ENCODE results near the gene STX1B. TPM values are rescaled to one million over a fixed set of nuclear protein-coding genes. Genes with fewer than 3 reads are reported as not detected.

The STX1B gene
- total and polyA plus RNA-seq, 2 of the 8 experiments (the other 6 are each of a cell fraction or from before 2014, with no cell fraction given), result 8.9 to 20.2 TPM

DNA sequence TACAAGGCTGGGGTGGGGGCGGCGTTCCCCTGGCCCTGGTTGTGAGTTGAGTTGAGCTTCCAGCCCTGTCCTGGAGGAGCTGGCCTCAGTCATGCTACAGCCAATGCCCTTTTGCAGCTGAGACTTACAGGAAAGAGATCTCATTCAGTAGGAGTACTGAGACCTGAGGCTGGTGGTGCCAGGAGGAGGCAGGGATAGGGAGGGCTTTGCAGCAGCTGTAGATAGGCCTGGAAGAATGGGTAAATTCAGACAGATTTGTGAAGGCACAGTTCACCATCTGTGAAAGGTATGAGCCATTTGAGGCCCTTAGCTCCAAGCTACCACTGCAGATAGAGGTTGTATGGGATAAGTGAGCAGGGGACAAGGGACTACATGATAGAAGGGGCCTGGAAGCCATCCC is 28.6 kb upstream of the STX1B start:
- Histone ChIP-seq H3K4me2 (ENCODE audit: insufficient read depth in 1 of 2, low read depth in 2 of 2, low read length in 2 of 2) (no peak overlapping the region), H3K23me2 (ENCODE audit: low read depth, low read length) (peaks cover 3% of the 10 kb centered on the region; the same call in 1 of the 2 replicates), H3K4me1 (replicated peaks in 1 of 4; ENCODE audit: control insufficient read depth in 3 of 4, insufficient read depth in 4 of 4, low read length in 3 of 4) (peaks cover 0 to 3% (median 0%) of the 10 kb centered on the region in 4 experiments; a peak in 3 of 7 replicates), H4K91ac (replicated peaks; ENCODE audit: insufficient read length, low read length) (no peak overlapping the region), H3K9me3 (ENCODE audit: insufficient read depth in 2 of 2, low read depth in 1 of 2, low read length in 1 of 2) (no peaks in the 10 kb centered on the region), H2AK5ac (ENCODE audit: low read depth, low read length) (no peak overlapping the region), H3K18ac (ENCODE audit: extremely low read depth, low read length) (no peak overlapping the region), H2AFZ (ENCODE audit: low read length) (no peak overlapping the region), H3K23ac (ENCODE audit: insufficient read length) (no peak overlapping the region), H3K14ac (ENCODE audit: insufficient read length) (no peak overlapping the region), H4K5ac (ENCODE audit: insufficient read length, low read depth, low read length) (no peak overlapping the region), H3K9ac (replicated peaks in 1 of 4; ENCODE audit: extremely low read depth in 1 of 4, low read depth in 3 of 4, low read length in 3 of 4) (no peak overlapping the region), H3K56ac (replicated peaks; ENCODE audit: insufficient read length, low read depth, low read length) (no peak overlapping the region), H2BK20ac (ENCODE audit: low read length) (no peak overlapping the region), H3K4me3 (ENCODE audit: extremely low read depth in 1 of 4, insufficient read depth in 2 of 4, low read depth in 3 of 4, low read length in 4 of 4) (no peak overlapping the region), H2BK15ac (ENCODE audit: low read length) (no peak overlapping the region), H2BK5ac (ENCODE audit: low read depth, low read length) (no peak overlapping the region), H2BK120ac (replicated peaks; ENCODE audit: low read depth, low read length) (no peak overlapping the region), H3K36me3 (ENCODE audit: control insufficient read depth in 2 of 4, insufficient read depth in 4 of 4, low read length in 3 of 4) (peaks cover 0 to 7% (median 0%) of the 10 kb centered on the region in 4 experiments; a peak in 1 of 8 replicates), H3K27me3 (replicated peaks in 1 of 4; ENCODE audit: control insufficient read depth in 3 of 4, extremely low read depth in 1 of 4, insufficient read depth in 3 of 4, low read length in 3 of 4) (no peaks in the 10 kb centered on the region), H4K8ac (ENCODE audit: extremely low read depth, insufficient read depth, low read length) (no peak overlapping the region), H3K79me2 (ENCODE audit: control insufficient read depth in 1 of 2, insufficient read depth in 2 of 2, low read length in 2 of 2) (no peaks in the 10 kb centered on the region), H3K27ac (ENCODE audit: low read depth, low read length) (no peak overlapping the region), H4K20me1 (replicated peaks in 1 of 2; ENCODE audit: control insufficient read depth in 1 of 2, insufficient read depth in 2 of 2, low read length in 2 of 2) (peaks cover 0 to 5% of the 10 kb centered on the region in 2 experiments), H3K4ac (replicated peaks; ENCODE audit: insufficient read length, low read depth, low read length) (no peak overlapping the region), H3K79me1 (ENCODE audit: low read depth, low read length) (no peaks in the 10 kb centered on the region; the same call in 1 of the 2 replicates), H2BK12ac (ENCODE audit: low read depth, low read length) (no peak overlapping the region)
- POLR2A ChIA-PET (ENCODE audit: partially characterized antibody), result interaction anchor here (1.6 to 1.9 kb wide), 2 partner anchors 12 to 53 kb away, joined by 4 to 5 read pairs; no protein-coding TSS in a partner anchor
- DNase-seq (ENCODE audit: low read depth in 1 of 2, low spot score in 2 of 2) (no peak), FAIRE-seq (no peak)
- CTCF ChIA-PET (ENCODE audit: partially characterized antibody), result interaction anchor here (1.5 kb wide), 2 partner anchors 16 to 53 kb away, joined by 3 to 4 read pairs; no protein-coding TSS in a partner anchor
- 80% methylated on average over 2 of the region's 2 CpGs; no CpG with 5 or more reads in 1 of the 2 experiments for WGBS, 2 experiments (ENCODE audit: extremely low coverage in 1 of 2, insufficient coverage in 1 of 2, insufficient read length in 1 of 2, insufficient replicate concordance in 2 of 2, low coverage in 1 of 2, low lambda C conversion rate in 2 of 2, missing lambda C conversion rate in 1 of 2)
- TF ChIP-seq RAD21 (IDR thresholded peaks at IDR 0.05 in 1 of 2, conservative IDR thresholded peaks at IDR 0.05 in 1 of 2; ENCODE audit: low read depth in 2 of 2, low read length in 2 of 2), result no peak
- TF ChIP-seq TAF7 (optimal IDR thresholded peaks at IDR 0.05; ENCODE audit: borderline replicate concordance, low read depth, low read length), result no peak
